ENCODE results near the gene PIP5K1B. TPM values are rescaled to one million over a fixed set of nuclear protein-coding genes. Genes with fewer than 3 reads are reported as not detected.
"Not testable (repeated sequence)": the region's sequence is repeated elsewhere in the genome, so short reads cannot be mapped to it uniquely, and the experiment has no call there.

PIP5K1B gene
- total RNA-seq, 2 experiments from 2014 or later = 0.13 to 0.16 TPM

DNA sequence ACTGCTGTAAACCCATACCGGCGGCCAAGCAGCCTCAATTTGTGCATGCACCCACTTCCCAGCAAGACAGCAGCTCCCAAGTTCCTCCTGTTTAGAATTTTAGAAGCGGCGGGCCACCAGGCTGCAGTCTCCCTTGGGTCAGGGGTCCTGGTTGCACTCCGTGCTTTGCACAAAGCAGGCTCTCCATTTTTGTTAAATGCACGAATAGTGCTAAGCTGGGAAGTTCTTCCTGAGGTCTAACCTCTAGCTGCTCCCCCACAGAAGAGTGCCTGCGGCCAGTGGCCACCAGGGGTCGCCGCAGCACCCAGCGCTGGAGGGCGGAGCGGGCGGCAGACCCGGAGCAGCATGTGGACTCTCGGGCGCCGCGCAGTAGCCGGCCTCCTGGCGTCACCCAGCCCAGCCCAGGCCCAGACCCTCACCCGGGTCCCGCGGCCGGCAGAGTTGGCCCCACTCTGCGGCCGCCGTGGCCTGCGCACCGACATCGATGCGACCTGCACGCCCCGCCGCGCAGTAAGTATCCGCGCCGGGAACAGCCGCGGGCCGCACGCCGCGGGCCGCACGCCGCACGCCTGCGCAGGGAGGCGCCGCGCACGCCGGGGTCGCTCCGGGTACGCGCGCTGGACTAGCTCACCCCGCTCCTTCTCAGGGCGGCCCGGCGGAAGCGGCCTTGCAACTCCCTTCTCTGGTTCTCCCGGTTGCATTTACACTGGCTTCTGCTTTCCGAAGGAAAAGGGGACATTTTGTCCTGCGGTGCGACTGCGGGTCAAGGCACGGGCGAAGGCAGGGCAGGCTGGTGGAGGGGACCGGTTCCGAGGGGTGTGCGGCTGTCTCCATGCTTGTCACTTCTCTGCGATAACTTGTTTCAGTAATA is 330.6 kb downstream of the PIP5K1B start, which contains the start of gene FXN:
TSS of gene FXN (plus strand) at position 315 of the 871 bp plus-strand sequence. CDS start at position 346, 31 bp downstream.
- H3K27me3 Mint-ChIP-seq (ENCODE audit: low read depth) = peaks cover 2% of the 10 kb centered on the region
- H3K27ac Mint-ChIP-seq = peak within 1 kb of the TSS; percentile 81

DNA sequence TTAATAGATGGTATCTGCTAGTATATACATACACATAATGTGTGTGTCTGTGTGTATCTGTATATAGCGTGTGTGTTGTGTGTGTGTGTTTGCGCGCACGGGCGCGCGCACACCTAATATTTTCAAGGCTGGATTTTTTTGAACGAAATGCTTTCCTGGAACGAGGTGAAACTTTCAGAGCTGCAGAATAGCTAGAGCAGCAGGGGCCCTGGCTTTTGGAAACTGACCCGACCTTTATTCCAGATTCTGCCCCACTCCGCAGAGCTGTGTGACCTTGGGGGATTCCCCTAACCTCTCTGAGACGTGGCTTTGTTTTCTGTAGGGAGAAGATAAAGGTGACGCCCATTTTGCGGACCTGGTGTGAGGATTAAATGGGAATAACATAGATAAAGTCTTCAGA is 331.3 kb downstream of the PIP5K1B start:
- peak overlapping the region; percentile 81 for H3K27ac Mint-ChIP-seq
- peaks cover 18% of the 10 kb centered on the region for H3K4me1 Mint-ChIP-seq (ENCODE audit: low read depth)
- peaks cover 2% of the 10 kb centered on the region for H3K27me3 Mint-ChIP-seq (ENCODE audit: low read depth)
- DNase-seq (no peak), ATAC-seq (peak; percentile 30)
- CTCF ChIA-PET = interaction anchor here (0.6 to 2.7 kb wide), 15 partner anchors 10 to 207 kb away, joined by 3 to 30 read pairs (median 4); no protein-coding TSS in a partner anchor
- POLR2A ChIA-PET = interaction anchor here (1.2 to 1.7 kb wide), 2 partner anchors 17 to 63 kb away, joined by 3 to 11 read pairs; no protein-coding TSS in a partner anchor
- no peaks in the 10 kb centered on the region for H3K9me3 Mint-ChIP-seq (ENCODE audit: insufficient read depth)
- H3K36me3 Mint-ChIP-seq (ENCODE audit: low read depth) = peaks cover 3% of the 10 kb centered on the region
- H3K4me3 Mint-ChIP-seq = peak overlapping the region; percentile 93

More for the DNA sequence above, 330.6 kb downstream of the PIP5K1B start, which contains the start of gene FXN:
- Mint-ChIP-seq H3K36me3 (ENCODE audit: low read depth) (peaks cover 5% of the 10 kb centered on the region), H3K4me3 (peak within 1 kb of the TSS; percentile 93), H3K4me1 (ENCODE audit: low read depth) (peaks cover 24% of the 10 kb centered on the region), H3K9me3 (ENCODE audit: insufficient read depth) (no peaks in the 10 kb centered on the region)
- CTCF ChIA-PET = interaction anchor here (0.6 to 2.7 kb wide), 21 partner anchors 9 to 207 kb away, joined by 3 to 30 read pairs (median 4); no protein-coding TSS in a partner anchor
- ATAC-seq (peak; percentile 95), DNase-seq (peak; percentile 84)
- POLR2A ChIA-PET = interaction anchor here (0.8 to 1.7 kb wide), 5 partner anchors 12 to 62 kb away, joined by 3 to 11 read pairs (median 3); no protein-coding TSS in a partner anchor

DNA sequence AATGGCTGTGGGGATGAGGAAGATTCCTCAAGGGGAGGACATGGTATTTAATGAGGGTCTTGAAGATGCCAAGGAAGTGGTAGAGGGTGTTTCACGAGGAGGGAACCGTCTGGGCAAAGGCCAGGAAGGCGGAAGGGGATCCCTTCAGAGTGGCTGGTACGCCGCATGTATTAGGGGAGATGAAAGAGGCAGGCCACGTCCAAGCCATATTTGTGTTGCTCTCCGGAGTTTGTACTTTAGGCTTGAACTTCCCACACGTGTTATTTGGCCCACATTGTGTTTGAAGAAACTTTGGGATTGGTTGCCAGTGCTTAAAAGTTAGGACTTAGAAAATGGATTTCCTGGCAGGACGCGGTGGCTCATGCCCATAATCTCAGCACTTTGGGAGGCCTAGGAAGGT is 331.8 kb downstream of the PIP5K1B start:
- DNase-seq (no peak), ATAC-seq (no peak)
- peak overlapping the region; percentile 93 for H3K4me3 Mint-ChIP-seq
- ChIA-PET POLR2A (interaction anchor here (1.2 kb wide), 1 partner anchor 64 kb away, joined by 3 read pairs; no protein-coding TSS in a partner anchor), CTCF (interaction anchor here (0.7 to 2.7 kb wide), 4 partner anchors 9 to 156 kb away, joined by 3 to 30 read pairs (median 16); no protein-coding TSS in a partner anchor)
- H3K27ac Mint-ChIP-seq = no peak overlapping the region
- H3K36me3 Mint-ChIP-seq (ENCODE audit: low read depth) = peaks cover 3% of the 10 kb centered on the region
- H3K27me3 Mint-ChIP-seq (ENCODE audit: low read depth) = peaks cover 2% of the 10 kb centered on the region
- peaks cover 14% of the 10 kb centered on the region for H3K4me1 Mint-ChIP-seq (ENCODE audit: low read depth)
- H3K9me3 Mint-ChIP-seq (ENCODE audit: insufficient read depth) = no peaks in the 10 kb centered on the region

DNA sequence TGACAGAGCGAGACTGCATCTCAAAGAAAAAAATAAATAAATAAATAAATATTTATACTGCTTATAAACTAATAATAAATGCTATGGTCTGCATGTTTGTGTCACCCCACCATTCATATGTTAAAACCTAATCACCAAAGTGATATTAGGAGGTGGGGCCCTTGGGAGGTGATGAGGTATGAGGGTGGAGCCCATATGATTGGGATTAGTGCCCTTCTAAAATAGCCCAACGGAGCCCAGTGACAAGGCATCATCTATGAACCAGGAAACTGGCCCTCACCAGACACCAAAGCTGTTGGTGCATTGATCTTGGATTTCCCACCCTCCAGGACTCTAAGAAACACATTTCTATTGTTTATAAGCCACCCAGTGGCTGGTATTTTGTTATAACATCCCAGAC is 335.6 kb downstream of the PIP5K1B start:
- no peaks in the 10 kb centered on the region for H3K27me3 Mint-ChIP-seq (ENCODE audit: low read depth)
- ChIA-PET CTCF (interaction anchor here (1.0 kb wide), 1 partner anchor 13 kb away, joined by 3 read pairs; no protein-coding TSS in a partner anchor), POLR2A (no interaction called here)
- no peaks in the 10 kb centered on the region for H3K9me3 Mint-ChIP-seq (ENCODE audit: insufficient read depth)
- H3K4me1 Mint-ChIP-seq (ENCODE audit: low read depth) = peaks cover 30% of the 10 kb centered on the region
- H3K27ac Mint-ChIP-seq = no peak overlapping the region
- DNase-seq = no peak
- H3K36me3 Mint-ChIP-seq (ENCODE audit: low read depth) = peaks cover 9% of the 10 kb centered on the region
- no peak for ATAC-seq
- H3K4me3 Mint-ChIP-seq = no peak overlapping the region

DNA sequence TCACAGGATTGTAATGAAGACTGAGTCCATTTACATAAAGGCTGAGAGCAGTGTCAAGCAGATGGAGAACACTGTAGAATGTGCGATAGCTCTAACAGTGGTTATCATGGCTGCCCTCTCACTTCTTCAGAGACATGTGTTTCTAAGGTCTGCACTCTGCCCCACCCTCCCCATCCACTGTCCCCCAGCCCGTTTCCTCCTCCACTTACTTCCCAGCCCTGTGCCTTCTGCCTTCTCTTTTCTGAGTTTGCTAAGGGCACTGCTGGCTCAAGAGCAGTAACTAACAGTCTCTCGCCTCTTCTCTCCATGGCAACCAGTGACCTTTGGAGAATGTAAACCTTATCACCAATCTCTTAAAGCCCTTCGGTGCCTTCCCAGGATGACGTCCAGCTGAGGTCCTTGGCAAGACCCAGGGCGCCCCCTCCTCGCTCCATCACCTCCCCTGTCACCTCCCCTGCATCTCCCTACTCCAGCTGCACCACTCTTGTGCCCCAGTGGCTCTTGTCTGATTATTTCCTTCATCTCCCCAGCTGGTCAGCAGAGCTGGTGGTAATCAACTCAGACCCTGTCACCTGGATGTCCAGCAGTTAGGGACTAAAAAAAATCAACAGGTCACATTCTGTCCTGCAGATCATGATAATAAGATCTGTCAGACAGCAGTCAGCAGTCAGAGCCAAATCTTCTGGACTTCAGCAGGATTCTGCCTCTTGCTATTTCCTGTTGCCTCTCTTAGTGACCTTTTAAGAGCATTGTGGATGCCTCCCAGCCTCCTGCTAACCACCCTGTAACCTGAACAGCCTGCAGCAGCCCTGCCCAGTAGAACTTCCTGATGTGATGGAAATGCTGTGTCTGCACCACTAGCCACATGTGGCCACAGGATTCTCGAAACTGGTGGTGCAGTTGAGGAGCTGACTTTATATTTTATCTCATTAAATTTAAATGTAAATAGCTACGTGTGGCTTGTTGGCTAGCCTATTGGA is 339.5 kb downstream of the PIP5K1B start:
- ChIA-PET CTCF (interaction anchor here (1.1 to 4.7 kb wide), 3 partner anchors 9 to 148 kb away, joined by 5 to 30 read pairs (median 9); partner anchors contain the start of gene FXN), POLR2A (no interaction called here)
- peaks cover 37% of the 10 kb centered on the region for H3K4me1 Mint-ChIP-seq (ENCODE audit: low read depth)
- no peaks in the 10 kb centered on the region for H3K27me3 Mint-ChIP-seq (ENCODE audit: low read depth)
- H3K4me3 Mint-ChIP-seq = peak overlapping the region; percentile 10
- H3K27ac Mint-ChIP-seq = peak overlapping the region; percentile 65
- H3K9me3 Mint-ChIP-seq (ENCODE audit: insufficient read depth) = no peaks in the 10 kb centered on the region
- ATAC-seq (peak; percentile 84), DNase-seq (peak; percentile 56)
- peaks cover 20% of the 10 kb centered on the region for H3K36me3 Mint-ChIP-seq (ENCODE audit: low read depth)

DNA sequence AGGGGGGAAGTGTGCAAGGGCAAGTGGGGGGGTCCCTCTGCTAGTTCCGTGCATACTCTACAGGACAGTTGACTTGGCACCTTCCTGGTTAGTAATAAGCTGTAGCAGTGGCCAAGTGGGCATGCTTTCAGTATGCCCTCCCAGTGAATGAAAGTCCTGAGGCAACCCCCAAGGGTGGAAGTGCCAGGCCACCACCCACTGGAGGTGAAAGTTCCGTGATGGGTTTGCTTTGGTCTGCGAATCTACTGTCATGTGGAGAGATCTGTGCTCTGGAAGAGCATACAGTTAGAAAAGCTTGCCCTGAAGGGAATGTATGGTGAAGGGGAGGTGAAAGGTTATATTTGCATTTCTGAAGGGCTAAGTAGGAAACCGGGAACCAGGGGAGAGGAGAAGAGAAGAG is 340.8 kb downstream of the PIP5K1B start:
- Mint-ChIP-seq H3K4me1 (ENCODE audit: low read depth) (peaks cover 37% of the 10 kb centered on the region), H3K36me3 (ENCODE audit: low read depth) (peaks cover 20% of the 10 kb centered on the region), H3K4me3 (no peak overlapping the region), H3K27me3 (ENCODE audit: low read depth) (no peaks in the 10 kb centered on the region), H3K9me3 (ENCODE audit: insufficient read depth) (no peaks in the 10 kb centered on the region), H3K27ac (no peak overlapping the region)
- ATAC-seq (no peak), DNase-seq (no peak)
- POLR2A ChIA-PET = no interaction called here
- CTCF ChIA-PET = interaction anchor here (1.1 to 4.7 kb wide), 3 partner anchors 8 to 147 kb away, joined by 5 to 30 read pairs (median 9); partner anchors contain the start of gene FXN

DNA sequence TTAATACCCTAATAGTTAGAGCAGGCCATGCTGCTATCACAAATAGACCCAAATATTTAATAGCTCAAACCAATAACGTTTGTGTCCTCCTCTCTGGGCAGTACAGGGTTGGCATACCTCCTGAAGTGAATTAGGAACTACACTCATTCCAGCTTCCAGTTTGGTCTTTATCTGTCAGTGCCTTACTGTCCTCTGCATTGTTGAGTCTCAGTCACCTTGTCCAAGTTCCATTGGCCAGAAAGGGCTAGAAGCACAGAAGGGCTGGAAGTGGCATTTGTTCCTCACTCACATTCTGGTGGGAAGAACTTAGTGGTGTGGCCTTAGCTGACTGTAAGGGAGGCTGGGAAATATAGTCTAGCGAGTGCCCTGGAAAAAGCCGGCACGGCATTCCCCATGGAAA is 341.7 kb downstream of the PIP5K1B start:
- no peak for ATAC-seq
- H3K27me3 Mint-ChIP-seq (ENCODE audit: low read depth) = no peaks in the 10 kb centered on the region
- ChIA-PET POLR2A (no interaction called here), CTCF (interaction anchor here (0.9 to 4.7 kb wide), 2 partner anchors 11 to 132 kb away, joined by 3 to 30 read pairs; partner anchors contain the start of gene FXN)
- no peaks in the 10 kb centered on the region for H3K9me3 Mint-ChIP-seq (ENCODE audit: insufficient read depth)
- no peak overlapping the region for H3K27ac Mint-ChIP-seq
- peaks cover 20% of the 10 kb centered on the region for H3K36me3 Mint-ChIP-seq (ENCODE audit: low read depth)
- DNase-seq = no peak
- H3K4me3 Mint-ChIP-seq = no peak overlapping the region
- H3K4me1 Mint-ChIP-seq (ENCODE audit: low read depth) = peaks cover 37% of the 10 kb centered on the region

DNA sequence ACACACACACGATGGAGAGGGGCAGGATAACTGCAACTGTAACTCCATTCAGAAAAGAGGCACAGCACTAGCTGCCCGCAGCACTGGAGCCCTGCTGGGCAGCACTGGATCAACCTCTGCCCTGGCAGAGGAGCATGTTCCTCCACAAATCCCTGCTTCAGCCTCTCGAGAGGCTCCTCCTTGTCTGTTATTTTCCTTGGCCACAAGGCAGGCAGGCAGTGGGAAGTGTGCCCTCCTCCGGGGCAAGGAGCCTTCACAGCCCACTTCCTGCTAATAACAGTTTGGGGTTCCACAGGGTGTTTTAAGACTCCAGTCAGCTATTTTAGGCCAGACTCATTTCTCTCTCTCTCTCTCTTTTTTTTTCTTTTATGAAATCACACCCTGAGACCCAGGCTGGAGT is 342.3 kb downstream of the PIP5K1B start:
- ATAC-seq (no peak), DNase-seq (no peak)
- peaks cover 20% of the 10 kb centered on the region for H3K36me3 Mint-ChIP-seq (ENCODE audit: low read depth)
- H3K4me1 Mint-ChIP-seq (ENCODE audit: low read depth) = peaks cover 37% of the 10 kb centered on the region
- no peak overlapping the region for H3K4me3 Mint-ChIP-seq
- ChIA-PET POLR2A (interaction anchor here (0.6 kb wide), 1 partner anchor 90 kb away, joined by 8 read pairs; no protein-coding TSS in a partner anchor), CTCF (interaction anchor here (1.0 to 4.7 kb wide), 2 partner anchors 12 to 146 kb away, joined by 4 to 30 read pairs; partner anchors contain the start of gene FXN)
- no peaks in the 10 kb centered on the region for H3K9me3 Mint-ChIP-seq (ENCODE audit: insufficient read depth)
- no peaks in the 10 kb centered on the region for H3K27me3 Mint-ChIP-seq (ENCODE audit: low read depth)
- H3K27ac Mint-ChIP-seq = no peak overlapping the region

DNA sequence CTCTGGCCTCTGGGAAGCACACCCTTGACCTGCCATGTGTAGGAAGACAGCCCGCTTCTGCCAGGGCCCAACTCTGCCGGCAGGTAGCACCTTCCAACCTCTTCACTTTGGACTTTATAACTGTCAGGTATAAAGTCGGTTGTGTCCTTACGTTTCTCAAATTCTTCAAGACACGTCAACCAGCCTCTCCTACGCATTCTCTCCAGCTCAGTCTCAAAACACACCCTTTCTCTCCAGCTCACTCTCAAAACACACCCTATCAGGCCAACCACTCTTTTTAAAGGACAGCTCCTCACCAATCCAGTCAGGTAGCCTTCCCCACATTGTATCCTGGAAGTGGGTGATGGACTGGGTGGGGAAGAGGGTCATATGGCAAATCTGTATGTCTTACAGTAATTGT is 344.1 kb downstream of the PIP5K1B start:
- DNase-seq = no peak
- H3K36me3 Mint-ChIP-seq (ENCODE audit: low read depth) = peaks cover 23% of the 10 kb centered on the region

DNA sequence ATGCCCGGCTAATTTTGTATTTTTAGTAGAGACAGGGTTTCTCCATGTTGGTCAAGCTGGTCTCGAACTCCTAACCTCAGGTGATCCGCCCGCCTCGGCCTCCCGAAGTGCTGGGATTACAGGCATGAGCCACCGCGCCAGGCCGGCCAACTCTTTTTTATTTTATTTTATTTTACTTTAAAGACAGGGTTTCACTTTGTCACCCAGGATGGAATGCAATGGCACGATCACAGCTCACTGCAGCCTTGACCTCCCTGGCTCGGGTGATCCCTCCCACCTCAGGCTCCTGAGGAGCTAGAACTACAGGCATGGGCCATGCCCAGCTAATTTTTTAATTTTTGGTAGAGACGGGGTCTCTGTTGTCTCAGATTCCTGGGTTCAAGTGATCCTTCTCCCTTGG is 345.9 kb downstream of the PIP5K1B start:
- DNase-seq; ATAC-seq; H3K9me3 Mint-ChIP-seq (ENCODE audit: insufficient read depth); POLR2A ChIA-PET; H3K27me3 Mint-ChIP-seq (ENCODE audit: low read depth); H3K27ac Mint-ChIP-seq; H3K4me3 Mint-ChIP-seq: not testable (repeated sequence)
- Mint-ChIP-seq H3K36me3 (ENCODE audit: low read depth) (peaks cover 17% of the 10 kb centered on the region), H3K4me1 (ENCODE audit: low read depth) (peaks cover 15% of the 10 kb centered on the region)
- CTCF ChIA-PET = interaction anchor here (1.0 to 8.7 kb wide), 2 partner anchors 14 to 142 kb away, joined by 3 to 160 read pairs; no protein-coding TSS in a partner anchor

More for the DNA sequence above, 344.1 kb downstream of the PIP5K1B start:
- Mint-ChIP-seq H3K4me3 (no peak overlapping the region), H3K27ac (no peak overlapping the region), H3K4me1 (ENCODE audit: low read depth) (peaks cover 33% of the 10 kb centered on the region), H3K27me3 (ENCODE audit: low read depth) (no peaks in the 10 kb centered on the region), H3K9me3 (ENCODE audit: insufficient read depth) (no peaks in the 10 kb centered on the region)
- no peak for ATAC-seq
- ChIA-PET POLR2A (no interaction called here), CTCF (interaction anchor here (1.2 kb wide), 1 partner anchor 19 kb away, joined by 3 read pairs; no protein-coding TSS in a partner anchor)

DNA sequence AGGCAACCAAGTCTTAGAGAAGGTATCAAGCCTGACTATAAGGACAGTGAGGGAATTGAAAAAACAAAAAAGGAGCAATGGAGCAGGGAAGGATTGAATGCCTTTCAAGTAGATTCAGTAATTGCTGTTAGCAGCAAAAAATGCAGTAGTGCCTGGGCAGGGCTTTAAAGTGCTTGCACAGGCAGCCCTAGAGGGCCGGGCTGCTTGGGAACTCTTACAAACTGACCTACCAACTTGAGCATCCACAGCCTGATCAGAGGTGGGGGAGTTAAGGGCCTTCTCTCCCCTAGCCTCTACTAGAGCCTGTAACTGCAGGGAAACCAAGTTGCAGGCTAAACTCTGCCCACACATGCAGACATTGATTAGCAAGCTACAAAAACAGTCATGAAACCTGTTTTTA is 349.9 kb downstream of the PIP5K1B start:
- Mint-ChIP-seq H3K36me3 (ENCODE audit: low read depth) (peaks cover 16% of the 10 kb centered on the region), H3K4me1 (ENCODE audit: low read depth) (peaks cover 18% of the 10 kb centered on the region), H3K9me3 (ENCODE audit: insufficient read depth) (no peaks in the 10 kb centered on the region), H3K27ac (no peak overlapping the region), H3K4me3 (no peak overlapping the region), H3K27me3 (ENCODE audit: low read depth) (no peaks in the 10 kb centered on the region)
- ChIA-PET CTCF (interaction anchor here (1.2 to 8.7 kb wide), 7 partner anchors 20 to 368 kb away, joined by 3 to 160 read pairs (median 5); no protein-coding TSS in a partner anchor), POLR2A (no interaction called here)
- ATAC-seq = no peak
- DNase-seq = no peak

Data from activated CD8-positive, alpha-beta T cell treated with anti-CD3 and anti-CD28 coated beads, Interleukin-2, amount 10 ng/mL, durations not matched to agents 7 days and 5 days (primary cell).